Mesodermal cell (in vitro differentiated cells): ENCODE measurements around the gene ADISSP.

Experiments used
- H3K27ac ChIP-seq: 2 replicates; pipeline ENCODE4 v1.7.0; 2013; ENCODE audit warnings: mild to moderate bottlenecking, low read depth, low read length, moderate library complexity; ENCODE audit not compliant: severe bottlenecking
- H3K36me3 ChIP-seq: 2 replicates; pipeline ENCODE4 v1.7.1; 2013; ENCODE audit warnings: mild to moderate bottlenecking, low read length, moderate library complexity; ENCODE audit not compliant: control insufficient read depth, insufficient read depth
- H3K4me1 ChIP-seq: one replicate; pipeline ENCODE4 v1.7.1; 2013; ENCODE audit warnings: mild to moderate bottlenecking, low read length; ENCODE audit not compliant: insufficient read depth, control insufficient read depth, poor library complexity, severe bottlenecking
- H3K4me3 ChIP-seq: 2 replicates; pipeline ENCODE4 v1.7.0; 2013; ENCODE audit warnings: low read length, control low read depth, mild to moderate bottlenecking; ENCODE audit not compliant: insufficient read depth, poor library complexity, severe bottlenecking; ENCODE audit errors: extremely low read depth
- H3K9me3 ChIP-seq: 2 replicates; pipeline ENCODE4 v1.7.1; 2013; ENCODE audit warnings: mild to moderate bottlenecking, low read length, moderate library complexity; ENCODE audit not compliant: control insufficient read depth
- WGBS, 2 experiments: methylation state at CpG; one replicate each; pipeline ENCODE4 v1.1.5; 2013; ENCODE audit warnings: missing lambda C conversion rate in 2 of 2; ENCODE audit not compliant: insufficient coverage in 2 of 2; 5-methylcytosine and 5-hydroxymethylcytosine counted together

ADISSP gene

DNA sequence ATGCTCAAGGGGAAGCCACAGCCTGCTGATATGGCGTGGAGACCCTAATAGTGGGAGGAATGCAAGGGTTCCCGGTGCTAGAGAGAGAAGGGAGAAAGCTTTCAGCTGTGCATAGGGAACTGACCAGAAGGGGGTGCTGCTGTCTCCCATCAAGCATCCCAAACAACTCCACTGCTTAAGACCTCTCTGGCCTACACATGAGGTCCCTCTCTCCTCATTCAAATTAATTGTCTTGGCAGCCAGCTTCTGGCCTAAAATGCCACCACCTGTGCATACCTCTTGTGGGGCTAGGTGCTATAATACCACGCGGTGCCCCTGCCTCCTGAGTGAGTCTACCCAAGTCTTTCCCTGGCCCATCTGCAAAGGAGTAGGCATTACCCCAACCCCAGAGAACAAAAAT lies 14.5 kb downstream of the ADISSP start:
- 33 to 48% methylated on average over 3 of the region's 4 CpGs for WGBS, 2 experiments
- no peaks in the 10 kb centered on the region for H3K9me3 ChIP-seq
- no peak overlapping the region for H3K27ac ChIP-seq
- H3K4me1 ChIP-seq = peaks cover 6% of the 10 kb centered on the region
- peaks cover 12% of the 10 kb centered on the region for H3K36me3 ChIP-seq
- no peak overlapping the region for H3K4me3 ChIP-seq

DNA sequence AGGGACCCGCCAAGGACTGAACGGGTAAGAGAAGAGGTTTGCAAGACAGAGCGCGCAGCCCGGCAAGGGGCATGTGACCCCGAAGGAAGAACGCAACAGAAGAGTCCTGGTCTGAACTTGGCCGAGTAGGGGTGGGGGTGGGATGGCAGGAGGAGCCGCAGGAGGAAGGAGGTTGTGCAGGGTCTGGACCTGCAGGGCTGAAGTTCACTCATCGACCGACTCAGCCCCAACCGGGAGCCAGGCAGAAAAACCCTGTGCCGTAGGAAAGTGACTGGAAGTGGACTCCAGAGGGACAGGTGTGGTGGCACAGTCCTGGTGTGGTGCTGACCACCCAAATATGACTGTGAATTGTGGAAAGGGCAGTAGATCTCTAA lies 15.2 kb downstream of the ADISSP start:
- H3K27ac ChIP-seq = no peak overlapping the region
- H3K4me3 ChIP-seq = peak overlapping the region; percentile 26
- peaks cover 6% of the 10 kb centered on the region for H3K4me1 ChIP-seq
- H3K36me3 ChIP-seq = peaks cover 5% of the 10 kb centered on the region
- no peaks in the 10 kb centered on the region for H3K9me3 ChIP-seq
- WGBS, 2 experiments = 41 to 53% methylated on average over 13 of the region's 13 CpGs

DNA sequence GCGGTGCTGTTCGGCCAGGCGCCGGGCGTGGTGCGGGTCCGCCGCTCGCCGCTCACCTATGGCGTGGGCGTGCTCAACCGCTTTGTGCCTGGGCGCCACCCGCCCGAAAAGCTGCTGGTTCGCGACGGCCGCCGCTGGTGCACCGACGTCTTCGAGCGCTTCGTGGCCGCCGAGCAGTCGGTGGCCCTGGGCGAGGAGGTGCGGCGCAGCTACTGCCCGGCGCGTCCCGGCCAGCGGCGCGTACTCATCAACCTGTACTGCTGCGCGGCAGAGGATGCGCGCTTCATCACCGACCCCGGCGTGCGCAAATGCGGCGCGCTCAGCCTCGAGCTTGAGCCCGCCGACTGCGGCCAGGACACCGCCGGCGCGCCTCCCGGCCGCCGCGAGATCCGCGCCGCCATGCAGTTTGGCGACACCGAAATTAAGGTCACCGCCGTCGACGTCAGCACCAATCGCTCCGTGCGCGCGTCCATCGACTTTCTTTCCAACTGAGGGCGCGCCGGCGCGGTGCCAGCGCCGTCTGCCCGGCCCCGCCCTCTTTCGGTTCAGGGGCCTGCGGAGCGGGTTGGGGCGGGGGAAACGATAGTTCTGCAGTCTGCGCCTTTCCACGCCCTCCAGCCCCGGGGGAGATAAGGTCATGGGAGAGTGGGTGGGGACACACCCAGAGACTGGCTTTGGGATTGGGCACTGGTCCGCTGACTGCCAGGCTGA lies 15.7 kb downstream of the ADISSP start:
- Histone ChIP-seq H3K4me3 (peak overlapping the region; percentile 26), H3K9me3 (no peaks in the 10 kb centered on the region), H3K4me1 (peaks cover 6% of the 10 kb centered on the region), H3K36me3 (peaks cover 4% of the 10 kb centered on the region), H3K27ac (no peak overlapping the region)
- WGBS, 2 experiments = 5 to 6% methylated on average over 83 to 86 of the region's 95 CpGs

DNA sequence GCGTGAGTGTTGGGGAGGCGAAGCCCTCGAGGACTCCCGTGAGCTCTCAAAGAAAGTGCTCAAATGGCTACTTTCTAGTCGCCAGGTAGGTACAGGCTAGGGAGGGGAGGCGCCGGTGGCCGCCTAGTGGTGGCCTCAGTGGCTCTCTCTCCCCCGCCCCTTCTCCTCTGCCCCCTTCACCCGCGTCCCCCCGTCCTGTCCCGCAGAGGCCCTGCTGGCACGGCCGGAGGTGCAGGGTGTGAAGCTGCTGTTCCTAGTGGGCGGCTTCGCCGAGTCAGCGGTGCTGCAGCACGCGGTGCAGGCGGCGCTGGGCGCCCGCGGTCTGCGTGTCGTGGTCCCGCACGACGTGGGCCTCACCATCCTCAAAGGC lies 16.3 kb downstream of the ADISSP start:
- WGBS, 2 experiments = 34 to 40% methylated on average over 23 of the region's 31 CpGs
- peaks cover 6% of the 10 kb centered on the region for H3K4me1 ChIP-seq
- peaks cover 2% of the 10 kb centered on the region for H3K36me3 ChIP-seq
- H3K4me3 ChIP-seq = no peak overlapping the region
- H3K27ac ChIP-seq = no peak overlapping the region
- no peaks in the 10 kb centered on the region for H3K9me3 ChIP-seq

DNA sequence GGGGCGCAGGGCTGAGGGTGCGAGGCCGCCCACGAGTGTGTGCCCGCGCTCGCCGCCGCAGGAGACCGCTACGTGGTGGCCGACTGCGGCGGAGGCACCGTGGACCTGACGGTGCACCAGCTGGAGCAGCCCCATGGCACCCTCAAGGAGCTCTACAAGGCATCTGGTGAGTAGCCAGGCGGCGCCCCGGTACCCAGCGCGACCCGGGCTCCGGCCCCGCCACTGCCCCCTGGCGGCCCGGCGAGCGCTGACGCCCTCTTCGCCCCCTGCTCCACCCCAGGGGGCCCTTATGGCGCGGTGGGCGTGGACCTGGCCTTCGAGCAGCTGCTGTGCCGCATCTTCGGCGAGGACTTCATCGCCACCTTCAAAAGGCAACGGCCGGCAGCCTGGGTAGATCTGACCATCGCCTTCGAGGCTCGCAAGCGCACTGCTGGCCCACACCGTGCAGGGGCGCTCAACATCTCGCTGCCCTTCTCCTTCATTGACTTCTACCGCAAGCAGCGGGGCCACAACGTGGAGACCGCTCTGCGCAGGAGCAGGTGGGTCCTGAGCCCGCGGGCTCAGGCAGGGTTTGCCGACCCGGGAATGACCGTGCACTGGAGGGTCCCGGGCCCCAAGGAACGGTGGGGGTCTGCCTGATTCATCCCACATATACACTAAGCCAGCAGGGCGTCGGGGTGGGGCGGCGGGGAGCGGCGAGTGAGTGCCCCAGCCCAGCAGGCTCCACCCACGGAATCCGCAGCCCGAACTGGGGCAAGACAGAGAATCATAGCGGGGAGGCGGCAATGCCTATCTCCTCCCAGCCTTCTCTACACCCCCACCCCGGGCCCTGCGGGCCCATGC lies 17.6 kb downstream of the ADISSP start:
- Histone ChIP-seq H3K4me1 (peaks cover 6% of the 10 kb centered on the region), H3K9me3 (no peaks in the 10 kb centered on the region), H3K4me3 (peak overlapping the region; percentile 2), H3K36me3 (no peaks in the 10 kb centered on the region), H3K27ac (no peak overlapping the region)
- 19 to 22% methylated on average over 31 to 59 of the region's 72 CpGs for WGBS, 2 experiments

DNA sequence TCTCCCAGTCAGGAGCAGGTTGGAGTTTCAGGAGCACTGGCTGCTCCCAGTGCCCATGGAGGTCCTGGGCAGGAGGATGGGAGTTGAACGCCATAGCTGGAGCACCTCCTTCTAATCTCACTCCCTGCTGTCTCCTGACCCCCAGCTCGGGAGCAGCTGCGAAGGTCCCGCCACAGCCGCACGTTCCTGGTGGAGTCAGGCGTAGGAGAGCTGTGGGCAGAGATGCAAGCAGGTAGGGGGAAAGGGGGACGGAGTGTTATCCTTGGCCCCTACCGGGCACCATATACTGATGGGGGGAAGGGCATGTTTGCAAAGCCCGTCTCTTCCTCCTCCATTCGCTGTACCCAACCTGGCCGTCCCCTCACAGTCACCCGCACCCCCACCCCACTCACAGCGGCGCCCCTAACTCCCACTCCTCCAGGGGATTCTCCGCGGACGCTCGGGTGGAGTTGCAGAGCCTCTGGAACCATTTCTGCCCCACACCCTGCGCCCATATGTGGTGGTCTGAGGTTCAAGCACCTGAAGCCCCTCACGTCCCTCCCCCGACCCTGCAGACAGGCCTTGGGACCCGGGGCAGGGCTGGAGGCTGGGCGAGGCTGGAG lies 18.4 kb downstream of the ADISSP start:
- H3K9me3 ChIP-seq = no peaks in the 10 kb centered on the region

DNA sequence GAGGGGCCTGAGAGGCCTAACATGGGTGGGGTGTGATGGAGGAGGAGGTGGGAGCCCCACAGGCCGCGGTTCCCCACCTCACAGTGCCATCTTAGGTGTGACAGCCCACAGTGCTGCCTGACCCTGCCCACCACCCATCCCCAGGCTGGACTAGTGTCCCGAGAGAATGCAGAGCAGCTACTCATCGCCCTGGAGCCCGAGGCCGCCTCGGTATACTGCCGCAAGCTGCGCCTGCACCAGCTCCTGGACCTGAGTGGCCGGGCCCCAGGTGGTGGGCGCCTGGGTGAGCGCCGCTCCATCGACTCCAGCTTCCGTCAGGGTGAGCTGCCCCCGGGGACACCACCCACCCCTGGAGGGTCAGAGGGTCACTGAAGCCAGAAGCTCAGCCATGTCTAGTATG lies 19.5 kb downstream of the ADISSP start:
- Histone ChIP-seq H3K36me3 (no peaks in the 10 kb centered on the region), H3K4me1 (peaks cover 6% of the 10 kb centered on the region), H3K9me3 (no peaks in the 10 kb centered on the region), H3K4me3 (no peak overlapping the region), H3K27ac (no peak overlapping the region)
- WGBS, 2 experiments = 94 to 98% methylated on average over 12 to 14 of the region's 16 CpGs

More for the DNA sequence above, 18.4 kb downstream of the ADISSP start:
- 80 to 86% methylated on average over 3 to 18 of the region's 24 CpGs for WGBS, 2 experiments
- H3K36me3 ChIP-seq = no peaks in the 10 kb centered on the region
- no peak overlapping the region for H3K4me3 ChIP-seq
- peaks cover 6% of the 10 kb centered on the region for H3K4me1 ChIP-seq
- no peak overlapping the region for H3K27ac ChIP-seq

DNA sequence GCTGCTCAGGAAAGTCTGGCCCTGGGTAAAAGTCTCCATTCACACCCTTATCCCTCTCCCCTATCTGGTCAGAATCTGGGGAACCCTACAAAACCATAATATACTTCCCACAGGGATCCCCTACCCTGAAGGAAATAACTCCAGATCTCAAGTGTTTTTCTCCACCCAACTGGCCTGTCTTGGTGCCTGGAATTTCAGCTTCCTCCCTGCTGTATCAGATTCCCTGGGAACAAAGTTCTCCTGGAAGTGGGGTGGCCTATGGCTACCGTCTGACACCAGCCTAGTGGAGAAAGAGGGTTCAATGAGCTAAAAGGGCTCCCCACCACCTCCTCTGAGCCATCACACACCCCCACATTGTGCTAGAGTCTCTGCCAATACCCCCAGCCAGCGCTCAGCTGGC lies 20.1 kb downstream of the ADISSP start:
- no peaks in the 10 kb centered on the region for H3K9me3 ChIP-seq
- H3K4me3 ChIP-seq = no peak overlapping the region
- no peaks in the 10 kb centered on the region for H3K36me3 ChIP-seq
- peaks cover 6% of the 10 kb centered on the region for H3K4me1 ChIP-seq
- 100% methylated on average over 1 of the region's 2 CpGs for WGBS, 2 experiments
- H3K27ac ChIP-seq = no peak overlapping the region

DNA sequence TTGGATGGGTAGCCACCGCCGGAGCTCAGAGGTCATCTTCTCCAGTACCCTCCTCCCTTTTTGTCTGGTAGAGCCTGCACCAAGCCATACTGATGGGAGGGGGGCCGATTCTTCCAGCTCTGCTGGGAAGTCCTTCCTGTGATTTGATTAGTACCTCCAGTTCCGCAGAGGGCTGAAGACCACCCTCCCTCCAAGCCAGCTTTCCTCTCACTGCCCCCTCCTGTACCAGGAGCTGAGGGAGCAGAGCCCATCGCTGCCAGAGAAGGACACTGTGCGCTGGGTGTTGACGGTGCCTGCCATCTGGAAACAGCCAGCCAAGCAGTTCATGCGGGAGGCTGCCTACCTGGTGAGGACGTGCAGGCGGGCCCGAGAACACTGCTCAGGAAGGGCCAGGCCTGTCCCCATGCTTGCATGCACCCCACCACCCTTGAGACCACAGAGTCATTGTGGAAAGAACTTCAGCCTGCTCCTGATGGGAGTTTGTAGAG lies 21.8 kb downstream of the ADISSP start:
- H3K4me1 ChIP-seq = peaks cover 6% of the 10 kb centered on the region
- no peak overlapping the region for H3K4me3 ChIP-seq
- no peaks in the 10 kb centered on the region for H3K9me3 ChIP-seq
- no peak overlapping the region for H3K27ac ChIP-seq
- 84 to 90% methylated on average over 4 to 5 of the region's 11 CpGs for WGBS, 2 experiments
- no peaks in the 10 kb centered on the region for H3K36me3 ChIP-seq

DNA sequence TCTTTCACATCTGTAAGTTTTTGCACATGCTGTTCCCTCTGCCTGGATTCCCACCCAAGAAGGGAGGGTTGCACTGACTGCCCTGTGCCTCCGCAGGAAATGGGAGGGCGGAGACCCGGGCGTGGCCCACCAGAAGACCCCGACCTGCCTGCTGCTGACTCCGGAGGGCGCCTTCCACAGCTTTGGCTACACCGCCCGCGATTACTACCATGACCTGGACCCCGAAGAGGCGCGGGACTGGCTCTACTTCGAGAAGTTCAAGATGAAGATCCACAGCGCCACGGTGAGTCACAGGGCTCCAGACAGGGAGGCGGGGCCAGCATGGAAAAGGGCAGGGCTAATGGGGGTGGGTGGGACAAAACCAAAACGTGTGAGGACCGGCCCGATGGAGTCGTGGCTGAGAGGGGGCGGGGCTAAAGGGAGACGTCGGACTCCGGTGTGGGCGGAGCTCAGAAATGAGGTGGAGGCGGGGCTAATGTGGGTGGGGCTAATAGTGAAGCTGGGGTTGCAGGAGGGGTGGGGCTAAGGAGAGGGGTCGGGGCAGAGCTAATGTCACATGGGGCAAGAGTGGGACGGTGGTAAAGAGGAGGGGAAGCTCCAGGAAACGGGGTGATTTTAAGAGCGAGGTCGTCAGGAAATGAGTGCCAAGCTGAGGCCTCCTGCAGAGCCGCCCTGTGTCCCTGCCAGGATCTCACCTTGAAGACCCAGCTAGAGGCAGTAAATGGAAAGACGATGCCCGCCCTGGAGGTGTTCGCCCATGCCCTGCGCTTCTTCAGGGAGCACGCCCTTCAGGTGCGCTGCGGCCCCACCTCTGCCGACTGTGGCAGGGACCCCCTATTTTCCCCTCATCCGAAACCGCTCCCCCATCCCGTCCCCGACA lies 22.5 kb downstream of the ADISSP start:
- no peak overlapping the region for H3K4me3 ChIP-seq
- WGBS, 2 experiments = 41 to 46% methylated on average over 31 to 38 of the region's 45 CpGs

More for the DNA sequence above, 22.5 kb downstream of the ADISSP start:
- H3K36me3 ChIP-seq = no peaks in the 10 kb centered on the region
- peaks cover 3% of the 10 kb centered on the region for H3K4me1 ChIP-seq
- no peak overlapping the region for H3K27ac ChIP-seq
- no peaks in the 10 kb centered on the region for H3K9me3 ChIP-seq
